NCI-H748 (cell line): ENCODE measurements around the gene ACOT6.
A peak's percentile ranks its signal among the peaks of the same experiment; 100 is the strongest.
"Not testable (repeated sequence)": the region's sequence is repeated elsewhere in the genome, so short reads cannot be mapped to it uniquely, and the experiment has no call there.

Source experiments
- DNase-seq: peaks from one replicate; lab custom pipeline; 2025; ENCODE audit not compliant: unreplicated experiment; lab: John Stamatoyannopoulos, UW

The ACOT6 gene

DNA sequence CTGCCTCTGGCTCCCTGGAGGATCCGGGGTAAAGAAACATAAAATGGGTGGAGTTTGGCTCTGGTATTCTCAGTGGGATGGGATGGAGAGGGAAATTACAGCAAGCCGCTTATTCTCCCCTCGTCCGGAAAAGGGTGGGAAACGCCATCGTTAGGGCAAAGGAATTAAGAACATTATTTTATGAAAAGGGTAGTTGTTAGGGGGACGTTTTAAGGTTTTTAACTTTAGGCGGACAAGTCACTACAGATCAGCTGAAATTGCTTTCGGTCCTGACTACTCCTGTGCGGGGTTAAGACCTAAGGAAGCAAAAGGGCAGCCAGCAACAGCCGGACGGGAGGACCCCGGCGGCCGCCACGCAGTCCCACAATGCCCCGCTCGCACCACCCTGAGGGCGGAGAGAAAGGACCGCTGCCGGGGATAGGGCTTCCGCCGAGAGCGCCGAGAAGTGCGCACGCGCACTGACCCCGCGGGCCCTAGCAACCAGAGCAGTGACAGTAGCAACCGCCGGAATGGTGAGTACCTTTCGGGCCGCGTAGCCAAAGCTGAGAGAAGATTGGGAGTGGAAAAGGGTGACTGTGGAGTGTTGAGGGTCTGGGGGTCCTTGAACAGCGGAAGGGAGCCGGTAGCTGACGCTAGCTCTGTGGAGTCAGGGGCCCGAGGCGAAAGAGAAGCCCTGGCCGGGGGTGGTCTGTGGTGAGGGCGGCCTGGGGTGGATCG, 32.4 kb downstream of the ACOT6 start, which contains the start of gene DNAL1:
DNAL1 (plus strand) TSS at position 456 of the 717 bp plus-strand sequence; CDS start at position 510, 54 bp downstream.
- DNase-seq, result peak; percentile 95

DNA sequence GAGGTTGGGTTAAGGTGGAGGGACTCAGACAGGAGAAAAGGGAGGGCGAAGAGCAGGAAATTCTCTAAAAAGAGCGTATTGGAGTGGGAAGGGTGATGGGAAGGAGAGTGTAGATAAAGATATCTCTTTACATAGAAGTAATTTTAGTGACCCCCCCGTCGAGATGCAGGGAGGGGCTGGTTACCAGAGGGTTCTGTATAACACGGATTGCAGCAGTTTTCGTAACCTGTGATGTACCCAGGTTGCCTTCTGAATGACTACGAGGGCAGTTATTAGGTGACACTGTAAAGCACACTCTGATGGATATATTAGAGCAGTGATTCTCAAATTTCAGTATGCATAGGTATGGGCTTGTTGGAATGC, 32.9 kb downstream of the ACOT6 start:
- peak; percentile 31 for DNase-seq

DNA sequence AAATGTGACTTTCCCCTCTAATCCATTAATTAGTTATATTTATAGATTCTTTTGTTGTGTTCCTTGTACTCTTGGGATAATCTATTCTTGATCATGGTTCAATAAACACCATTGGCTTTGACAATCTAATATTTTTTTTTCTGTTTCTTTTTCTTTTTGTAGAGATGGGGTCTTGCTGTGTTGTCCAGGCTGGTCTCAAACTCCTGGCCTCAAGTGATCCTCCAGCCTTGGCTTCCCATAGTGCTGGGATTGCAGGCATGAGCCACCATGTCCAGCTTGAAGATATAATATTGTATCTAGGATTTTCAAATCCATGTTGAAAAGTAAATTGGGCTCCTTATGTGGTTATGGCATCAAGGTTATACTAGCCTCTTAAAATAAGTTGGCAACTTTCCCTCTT, 38.7 kb downstream of the ACOT6 start:
- DNase-seq, result no peak

- DNase-seq, result no peak
These were observed 43.5 kb downstream of the ACOT6 start for GRCh38 chr14:73655851-73656250.

GRCh38 chr14:73659202-73659601, 46.9 kb downstream of the ACOT6 start:
- not testable (repeated sequence) for DNase-seq

- no peak for DNase-seq
These were observed 48.2 kb downstream of the ACOT6 start for GRCh38 chr14:73660511-73660910.

- DNase-seq, result no peak
These were observed 49.6 kb downstream of the ACOT6 start for GRCh38 chr14:73661872-73662271.

DNA sequence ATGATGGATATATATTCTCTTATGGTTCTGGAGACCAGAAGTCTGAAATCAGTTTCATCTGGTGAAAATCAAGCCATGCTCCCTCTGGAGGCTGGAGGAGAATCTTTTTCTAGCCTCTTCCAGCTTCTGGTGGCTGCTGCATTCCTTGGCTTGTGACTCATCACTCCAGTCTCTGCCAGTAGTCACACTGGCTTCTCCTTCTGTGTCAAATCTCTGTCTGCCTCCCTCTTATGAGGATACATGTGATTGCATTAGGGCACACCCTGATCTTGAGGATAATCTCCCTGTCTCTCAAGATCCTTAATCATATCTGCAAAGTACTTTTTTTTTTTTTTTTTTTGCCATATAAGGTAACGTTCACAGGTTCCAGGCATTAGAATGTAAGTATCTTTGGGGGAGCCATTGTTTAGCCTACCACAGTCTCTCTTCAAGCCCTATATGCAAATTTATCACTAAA, 50.2 kb downstream of the ACOT6 start:
- DNase-seq, result no peak

DNA sequence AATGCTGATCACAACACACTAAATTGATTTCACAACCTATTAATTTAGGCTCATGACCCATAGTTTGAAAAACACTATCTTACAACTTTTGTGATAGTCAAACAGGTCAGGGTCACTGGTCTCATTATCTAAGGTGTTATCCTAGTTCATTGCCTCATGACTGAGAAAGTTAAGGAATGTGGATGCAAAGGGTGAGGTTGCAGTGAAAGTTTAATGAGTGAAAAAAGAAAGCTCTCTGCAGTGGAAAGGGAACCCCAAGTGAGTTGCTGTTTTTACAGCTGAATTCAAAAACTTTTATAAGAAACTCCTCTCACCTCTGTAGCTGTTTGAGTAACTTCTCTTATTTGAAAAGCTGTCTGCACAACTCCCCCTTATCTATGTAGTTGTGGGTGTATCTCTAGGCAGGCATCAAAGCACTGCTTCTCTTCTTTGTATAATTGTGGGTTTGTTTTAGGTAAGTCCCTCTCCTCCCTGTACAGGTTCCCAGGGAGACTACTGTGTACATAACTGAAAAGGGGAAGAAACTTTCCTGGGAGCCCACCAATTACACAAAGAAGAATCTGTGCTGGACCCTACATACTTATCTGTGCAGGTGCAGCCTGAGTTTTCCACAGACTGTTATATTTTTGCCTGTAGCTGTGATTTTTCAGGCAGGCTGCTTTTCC, 51.4 kb downstream of the ACOT6 start:
- DNase-seq, result no peak

DNA sequence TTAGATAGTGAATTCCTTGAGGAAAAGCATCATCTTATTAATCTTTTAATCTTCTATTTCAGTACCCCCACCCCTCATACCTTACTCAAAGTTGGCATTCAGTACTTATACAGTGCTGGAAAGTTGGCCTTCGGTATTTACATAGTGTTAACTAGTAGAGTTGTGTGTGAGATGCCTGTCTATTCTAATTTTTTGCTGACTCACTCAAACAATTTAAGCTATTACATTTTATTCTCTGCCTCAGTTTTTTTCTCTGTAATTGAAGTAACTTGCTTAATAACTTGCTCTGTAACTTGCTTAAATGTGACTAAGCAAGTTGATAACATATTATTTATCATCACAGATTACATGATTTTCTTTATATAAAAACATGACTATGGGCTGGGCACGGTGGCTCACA, 52.8 kb downstream of the ACOT6 start:
- DNase-seq, result no peak

GRCh38 chr14:73666583-73666982, 54.3 kb downstream of the ACOT6 start:
- no peak for DNase-seq

- no peak for DNase-seq
These were observed 55.5 kb downstream of the ACOT6 start for GRCh38 chr14:73667854-73668253.
